Neural cell (in vitro differentiated cells): ENCODE results near the gene SLC10A3.

Experiments used
- CTCF ChIP-seq: fragments of 450-650 bp; IDR thresholded peaks from 2 replicates; pipeline ENCODE4 v1.5.1; 2014; ENCODE audit warnings: antibody characterized with exemption, mild to moderate bottlenecking, moderate library complexity; ENCODE audit not compliant: poor library complexity, severe bottlenecking
- EZH2 ChIP-seq: fragments of 200-600, 300-800 bp; shearing (Covaris generic), sonication (generic); IDR thresholded peaks from 2 replicates; pipeline ENCODE4 v1.6.1; 2014; ENCODE audit warnings: antibody characterized with exemption, low read length, borderline replicate concordance, mild to moderate bottlenecking; ENCODE audit not compliant: insufficient read depth, poor library complexity, severe bottlenecking
- MXI1 ChIP-seq: fragments of 450-650 bp; conservative IDR thresholded peaks from 2 replicates; pipeline ENCODE4 v1.6.1; 2014; ENCODE audit warnings: antibody characterized with exemption, mild to moderate bottlenecking; ENCODE audit not compliant: poor library complexity, severe bottlenecking
- POLR2AphosphoS5 ChIP-seq: IDR thresholded peaks from 2 replicates; pipeline ENCODE4 v1.6.1; 2012
- RAD21 ChIP-seq: fragments of 450-650 bp; conservative IDR thresholded peaks from 2 replicates; pipeline ENCODE4 v1.6.1; 2014; ENCODE audit warnings: antibody characterized with exemption, mild to moderate bottlenecking, moderate library complexity
- SMC3 ChIP-seq: fragments of 450-650 bp; conservative IDR thresholded peaks from 2 replicates; pipeline ENCODE4 v1.6.1; 2014; ENCODE audit warnings: antibody characterized with exemption, mild to moderate bottlenecking, moderate library complexity; ENCODE audit not compliant: poor library complexity
- TAF1 ChIP-seq: IDR thresholded peaks from 2 replicates; pipeline ENCODE4 v1.6.1; 2012; ENCODE audit warnings: low read depth
- TF ChIP-seq, protein P1 (sequence below): IDR thresholded peaks from 2 replicates; pipeline ENCODE4 v1.6.1; 2012; ENCODE audit warnings: borderline replicate concordance

GRCh38 chrX:154448484-154448883 lies 41.9 kb downstream of the SLC10A3 start:
- TF ChIP-seq CTCF (no peak), EZH2 (no peak), POLR2AphosphoS5 (no peak), TAF1 (no peak), RAD21 (no peak), MXI1 (no peak), SMC3 (no peak)
- TF ChIP-seq, protein P1, sequence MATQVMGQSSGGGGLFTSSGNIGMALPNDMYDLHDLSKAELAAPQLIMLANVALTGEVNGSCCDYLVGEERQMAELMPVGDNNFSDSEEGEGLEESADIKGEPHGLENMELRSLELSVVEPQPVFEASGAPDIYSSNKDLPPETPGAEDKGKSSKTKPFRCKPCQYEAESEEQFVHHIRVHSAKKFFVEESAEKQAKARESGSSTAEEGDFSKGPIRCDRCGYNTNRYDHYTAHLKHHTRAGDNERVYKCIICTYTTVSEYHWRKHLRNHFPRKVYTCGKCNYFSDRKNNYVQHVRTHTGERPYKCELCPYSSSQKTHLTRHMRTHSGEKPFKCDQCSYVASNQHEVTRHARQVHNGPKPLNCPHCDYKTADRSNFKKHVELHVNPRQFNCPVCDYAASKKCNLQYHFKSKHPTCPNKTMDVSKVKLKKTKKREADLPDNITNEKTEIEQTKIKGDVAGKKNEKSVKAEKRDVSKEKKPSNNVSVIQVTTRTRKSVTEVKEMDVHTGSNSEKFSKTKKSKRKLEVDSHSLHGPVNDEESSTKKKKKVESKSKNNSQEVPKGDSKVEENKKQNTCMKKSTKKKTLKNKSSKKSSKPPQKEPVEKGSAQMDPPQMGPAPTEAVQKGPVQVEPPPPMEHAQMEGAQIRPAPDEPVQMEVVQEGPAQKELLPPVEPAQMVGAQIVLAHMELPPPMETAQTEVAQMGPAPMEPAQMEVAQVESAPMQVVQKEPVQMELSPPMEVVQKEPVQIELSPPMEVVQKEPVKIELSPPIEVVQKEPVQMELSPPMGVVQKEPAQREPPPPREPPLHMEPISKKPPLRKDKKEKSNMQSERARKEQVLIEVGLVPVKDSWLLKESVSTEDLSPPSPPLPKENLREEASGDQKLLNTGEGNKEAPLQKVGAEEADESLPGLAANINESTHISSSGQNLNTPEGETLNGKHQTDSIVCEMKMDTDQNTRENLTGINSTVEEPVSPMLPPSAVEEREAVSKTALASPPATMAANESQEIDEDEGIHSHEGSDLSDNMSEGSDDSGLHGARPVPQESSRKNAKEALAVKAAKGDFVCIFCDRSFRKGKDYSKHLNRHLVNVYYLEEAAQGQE, result no peak
